Stimulated activated naive CD4-positive, alpha-beta T cell treated with Interleukin-2 at 50 U/mL for 16 hours (primary cell): Measurements from ENCODE around the gene TMEM255B.
"Not testable (repeated sequence)": the region's sequence is repeated elsewhere in the genome, so short reads cannot be mapped to it uniquely, and the experiment has no call there.

Experiments used
- DNase-seq: peaks from one replicate; lab custom pipeline; 2025; lab: John Stamatoyannopoulos, UW

The TMEM255B gene

DNA sequence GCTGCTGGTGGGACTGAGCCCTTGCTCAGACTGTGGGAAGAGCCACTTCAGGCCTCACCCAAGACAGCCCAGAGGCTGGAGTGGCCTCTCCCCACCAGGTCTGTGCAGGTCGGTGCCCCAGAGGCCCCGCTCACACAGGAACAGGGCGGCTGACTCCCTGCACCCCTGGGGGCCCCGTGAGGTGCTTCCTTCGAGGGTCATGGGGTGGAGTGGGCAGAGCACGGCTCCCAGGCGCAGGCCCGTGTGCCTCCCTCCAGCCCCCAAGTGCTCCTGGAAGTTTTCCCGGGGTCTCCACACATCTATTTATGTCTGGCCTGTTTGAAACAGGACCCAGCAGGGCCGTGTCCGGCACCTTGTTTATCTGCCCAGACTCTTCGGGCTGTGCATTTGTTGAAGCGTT, 9.5 kb upstream of the TMEM255B start:
- DNase-seq, result no peak

DNA sequence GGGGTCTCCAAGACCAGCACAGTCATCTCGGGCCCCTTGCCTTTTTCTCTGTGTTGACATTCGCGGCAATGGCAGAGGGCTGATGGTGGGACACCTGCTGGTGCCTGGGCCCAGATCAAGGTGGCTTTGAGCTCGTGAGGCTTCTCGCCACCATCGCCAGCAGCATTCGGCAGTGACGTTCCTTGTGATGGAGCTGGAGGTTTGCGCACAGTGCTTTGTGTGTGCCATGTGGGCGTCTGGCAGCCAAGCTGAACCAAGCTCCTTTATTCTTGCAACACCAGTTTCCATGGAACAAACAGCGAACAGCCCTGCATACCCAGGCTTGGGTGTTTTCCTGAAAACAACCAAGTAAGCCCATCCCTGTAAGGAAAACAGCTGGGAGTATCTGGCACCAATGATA, 9.1 kb upstream of the TMEM255B start:
- no peak for DNase-seq

DNA sequence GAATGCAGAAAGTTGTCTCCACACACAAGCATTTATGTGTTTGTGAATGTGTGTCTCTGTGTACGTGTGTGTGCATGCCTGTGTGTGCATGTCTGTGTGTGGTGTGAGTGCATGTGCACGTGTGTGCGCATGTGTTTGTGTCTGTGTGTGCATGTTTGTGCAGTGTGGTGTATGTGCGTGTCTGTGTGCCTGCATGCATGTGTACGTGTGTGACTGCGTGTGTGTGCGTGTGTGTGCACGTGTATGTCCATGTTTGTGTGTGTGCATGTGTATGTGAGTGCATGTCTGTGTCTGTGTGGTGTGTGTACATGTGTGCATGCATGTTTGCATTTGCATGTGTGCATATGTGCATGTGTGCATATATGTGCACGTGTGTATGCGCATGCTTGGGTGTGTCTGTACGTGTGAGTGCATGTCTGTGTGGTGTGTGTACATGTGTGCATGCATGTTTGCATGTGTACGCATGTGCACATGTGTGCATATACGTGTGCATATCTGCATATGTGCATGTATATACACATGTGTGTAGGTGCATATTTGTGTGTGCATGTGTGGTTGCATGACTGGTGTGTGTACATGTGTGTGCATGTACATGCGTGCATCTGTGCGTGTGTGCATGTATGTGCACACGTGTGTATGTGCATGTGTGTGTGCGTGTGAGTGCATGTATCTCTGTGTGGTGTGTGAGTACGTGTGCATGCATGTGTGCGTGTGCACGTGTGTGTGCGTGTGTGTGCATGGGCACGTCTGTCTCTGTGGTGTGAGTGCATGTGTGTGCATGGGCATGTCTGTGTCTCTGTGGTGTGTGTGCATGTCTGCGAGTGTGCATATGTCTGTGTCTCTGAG, 8.2 kb upstream of the TMEM255B start:
- no peak for DNase-seq

DNA sequence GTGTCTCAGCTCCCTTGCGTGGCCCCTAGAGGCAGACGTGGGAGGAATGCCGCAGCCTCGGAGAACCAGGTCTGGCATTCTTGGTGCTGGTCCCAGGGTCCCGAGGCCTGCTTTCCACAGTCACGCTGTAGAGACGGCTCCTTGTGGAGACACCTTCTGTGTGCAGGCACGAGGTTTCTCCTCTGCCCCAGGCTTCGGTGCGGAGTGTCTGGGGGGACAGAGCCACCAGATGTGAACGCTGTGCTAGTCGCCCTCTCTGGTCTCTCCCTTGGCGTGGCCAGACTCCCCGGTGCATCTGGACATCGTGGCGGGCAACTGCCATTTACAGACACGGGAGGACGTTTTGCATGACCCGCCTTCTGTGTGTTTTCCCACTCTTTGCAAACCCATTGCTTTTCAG, 7.5 kb upstream of the TMEM255B start:
- no peak for DNase-seq

DNA sequence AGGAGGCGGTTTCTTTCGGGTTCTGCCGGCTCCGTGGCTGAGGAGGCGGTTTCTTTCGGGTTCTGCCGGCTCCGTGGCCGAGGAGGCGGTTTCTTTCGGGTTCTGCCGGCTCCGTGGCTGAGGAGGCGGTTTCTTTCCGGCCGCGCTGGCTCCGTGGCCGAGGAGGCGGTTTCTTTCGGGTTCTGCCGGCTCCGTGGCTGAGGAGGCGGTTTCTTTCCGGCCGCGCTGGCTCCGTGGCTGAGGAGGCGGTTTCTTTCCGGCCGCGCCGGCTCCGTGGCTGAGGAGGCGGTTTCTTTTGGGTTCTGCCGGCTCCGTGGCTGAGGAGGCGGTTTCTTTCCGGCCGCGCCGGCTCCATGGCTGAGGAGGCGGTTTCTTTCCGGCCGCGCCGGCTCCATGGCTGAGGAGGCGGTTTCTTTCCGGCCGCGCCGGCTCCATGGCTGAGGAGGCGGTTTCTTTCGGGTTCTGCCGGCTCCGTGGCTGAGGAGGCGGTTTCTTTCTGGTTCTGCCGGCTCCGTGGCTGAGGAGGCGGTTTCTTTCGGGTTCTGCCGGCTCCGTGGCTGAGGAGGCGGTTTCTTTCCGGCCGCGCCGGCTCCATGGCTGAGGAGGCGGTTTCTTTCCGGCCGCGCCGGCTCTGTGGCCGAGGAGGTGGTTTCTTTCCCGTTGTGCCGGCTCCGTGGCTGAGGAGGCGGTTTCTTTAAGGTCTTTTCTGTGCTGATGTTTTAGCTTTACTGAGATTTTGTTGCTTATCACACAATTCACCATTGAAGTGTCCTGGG, 6.6 kb upstream of the TMEM255B start:
- DNase-seq, result not testable (repeated sequence)

DNA sequence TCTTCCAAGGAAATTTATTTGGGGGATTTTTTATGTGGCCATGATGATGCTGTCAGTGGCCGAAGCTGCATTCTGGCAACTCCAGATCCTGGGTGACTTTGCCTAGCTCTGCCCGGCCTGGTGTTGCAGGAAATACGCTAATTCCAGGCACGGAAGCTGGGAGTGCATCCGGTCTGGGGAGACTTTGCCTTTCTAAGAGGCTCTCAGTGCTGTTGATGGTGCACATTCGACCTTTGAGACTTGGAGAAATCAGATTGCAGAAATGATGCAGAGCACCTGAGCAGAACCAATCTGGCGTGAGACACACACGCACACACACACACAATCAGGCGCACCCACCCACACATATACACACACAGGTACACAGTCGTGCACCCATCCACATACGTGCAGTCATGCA, 5.9 kb upstream of the TMEM255B start:
- no peak for DNase-seq

DNA sequence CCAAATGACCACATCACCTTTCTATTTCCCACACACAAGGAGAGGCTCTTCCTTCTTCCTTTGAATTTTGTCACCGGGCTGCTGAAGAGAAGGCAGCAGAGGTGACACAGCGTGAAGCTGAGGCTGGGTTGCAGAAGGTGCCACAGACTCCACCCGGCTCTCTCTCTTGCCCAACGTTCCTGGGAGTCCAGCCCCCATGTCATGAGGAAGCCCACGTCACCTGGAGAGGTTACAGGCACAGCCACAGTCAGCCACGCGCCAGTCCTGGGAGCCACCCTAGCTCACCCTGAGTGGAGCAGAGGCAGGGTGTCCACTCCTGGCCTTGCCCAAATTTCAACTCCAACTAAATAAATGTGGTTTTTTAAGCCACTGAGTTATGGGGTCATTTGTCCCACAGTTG, 4.8 kb upstream of the TMEM255B start:
- DNase-seq, result no peak

DNA sequence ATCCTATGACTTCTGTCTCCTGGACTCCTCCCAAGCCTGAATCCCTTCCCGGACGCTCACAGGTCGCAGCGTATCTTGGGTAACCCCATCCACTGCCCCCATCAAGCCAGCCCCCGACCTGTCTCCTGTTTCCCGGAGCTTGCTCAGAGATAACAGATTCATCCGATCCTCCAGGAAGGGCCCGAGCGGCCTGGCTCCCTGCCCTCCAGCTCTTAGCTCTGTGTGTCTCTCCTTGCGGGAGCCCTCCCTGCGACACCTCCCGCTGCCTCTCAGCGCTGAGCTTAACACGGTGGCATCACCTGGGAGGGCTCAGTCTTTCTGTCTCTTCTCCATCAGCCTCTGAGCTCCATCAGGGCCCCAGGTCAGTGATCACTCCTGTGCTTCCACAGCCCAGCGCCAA, 4.3 kb upstream of the TMEM255B start:
- no peak for DNase-seq

DNA sequence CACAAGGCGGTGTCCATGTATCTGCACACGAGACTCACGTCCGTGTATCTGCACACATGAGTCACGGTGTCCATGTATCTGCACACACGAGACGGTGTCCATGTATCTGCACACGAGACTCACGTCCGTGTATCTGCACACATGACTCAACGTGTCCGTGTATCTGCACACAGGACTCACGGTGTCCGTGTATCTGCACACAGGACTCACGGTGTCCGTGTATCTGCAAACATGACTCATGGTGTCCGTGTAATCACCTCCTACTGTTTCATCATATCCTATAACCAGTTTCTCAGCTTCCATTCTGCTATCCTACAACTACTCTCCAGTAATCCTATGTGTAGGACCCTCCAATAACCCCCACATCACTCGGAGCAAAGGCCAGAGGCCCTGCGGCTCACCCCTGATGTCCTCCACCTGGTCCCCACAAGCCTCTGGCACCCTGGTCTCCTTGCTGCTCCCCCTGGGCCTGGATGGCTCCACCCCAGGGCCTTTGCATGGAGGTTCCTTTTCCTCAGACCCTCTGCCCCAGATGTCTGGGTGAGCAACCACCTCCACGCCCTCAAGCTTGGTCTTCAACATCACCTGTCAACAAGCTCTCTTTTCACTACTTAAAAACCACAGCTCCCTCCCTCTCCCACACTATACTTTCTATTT, 2.5 kb upstream of the TMEM255B start:
- DNase-seq, result no peak

DNA sequence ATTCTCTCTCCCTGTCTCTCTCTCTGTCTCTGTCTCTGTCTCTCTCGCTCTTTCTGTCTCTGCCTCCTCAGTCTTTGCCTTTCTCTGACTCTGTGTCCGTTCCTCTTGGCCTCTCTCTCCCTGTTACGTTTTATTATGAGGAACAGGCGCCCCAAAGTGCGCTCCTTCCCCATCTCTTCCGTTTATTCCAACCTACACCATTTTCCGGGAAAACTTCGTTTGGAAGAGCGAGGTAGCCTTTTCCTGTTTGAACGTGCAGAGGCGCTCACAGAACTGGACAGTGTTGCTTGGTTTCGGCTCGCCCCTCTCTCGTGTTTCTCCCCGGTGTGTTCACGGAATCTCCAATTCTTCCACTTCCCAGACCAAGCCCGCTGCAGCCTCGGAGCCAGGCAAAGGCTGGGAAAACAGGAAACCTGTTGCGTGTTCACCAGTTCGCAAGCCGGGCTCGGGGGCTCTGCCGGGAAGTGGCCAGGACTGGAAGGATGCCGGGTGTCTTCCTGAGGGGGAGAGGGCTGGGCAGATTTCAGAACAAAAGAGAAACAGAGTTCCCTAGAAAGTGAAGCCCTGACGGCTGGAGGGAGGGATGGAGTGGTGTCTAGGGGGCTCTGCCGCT, 605 bp downstream of the TMEM255B start:
- DNase-seq, result no peak

DNA sequence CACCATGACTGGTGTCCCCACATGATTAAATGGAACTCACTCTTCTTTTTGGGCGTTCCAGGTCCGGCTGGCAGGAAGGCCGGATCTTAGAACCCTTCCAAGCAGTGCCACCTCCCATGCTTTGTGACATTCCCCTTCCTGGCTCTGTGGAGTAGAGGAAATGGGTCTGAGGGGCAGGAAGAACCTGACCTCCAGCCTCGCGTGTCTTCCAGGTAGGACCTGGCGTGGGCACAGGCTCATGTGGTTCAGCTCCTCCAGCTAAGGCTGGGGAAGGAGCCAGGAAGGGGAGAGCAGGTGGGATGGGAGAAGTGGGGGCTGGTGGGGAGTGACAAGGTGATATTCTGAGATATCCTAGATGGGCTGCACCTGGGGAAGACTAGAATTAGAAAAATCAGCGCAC, 2.1 kb downstream of the TMEM255B start:
- no peak for DNase-seq

DNA sequence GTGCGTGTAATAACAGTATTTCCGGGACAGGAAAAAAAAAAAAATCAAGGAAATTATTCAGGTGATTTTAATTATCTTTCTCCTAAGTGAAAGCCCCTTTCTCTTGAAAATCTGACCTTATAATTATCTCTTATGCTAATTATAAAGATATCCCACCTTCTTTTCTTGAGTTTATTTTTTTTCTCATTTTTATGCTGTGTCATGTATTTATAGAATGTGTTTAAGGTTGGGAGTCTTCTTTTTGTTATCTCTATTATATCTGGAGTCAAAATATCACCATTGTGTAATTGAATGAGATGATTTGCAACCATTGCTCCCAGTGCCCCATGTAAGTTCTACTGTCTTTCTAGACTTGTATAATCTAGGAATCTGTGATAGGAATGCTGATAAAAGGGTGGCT, 3.0 kb downstream of the TMEM255B start:
- DNase-seq, result no peak

DNA sequence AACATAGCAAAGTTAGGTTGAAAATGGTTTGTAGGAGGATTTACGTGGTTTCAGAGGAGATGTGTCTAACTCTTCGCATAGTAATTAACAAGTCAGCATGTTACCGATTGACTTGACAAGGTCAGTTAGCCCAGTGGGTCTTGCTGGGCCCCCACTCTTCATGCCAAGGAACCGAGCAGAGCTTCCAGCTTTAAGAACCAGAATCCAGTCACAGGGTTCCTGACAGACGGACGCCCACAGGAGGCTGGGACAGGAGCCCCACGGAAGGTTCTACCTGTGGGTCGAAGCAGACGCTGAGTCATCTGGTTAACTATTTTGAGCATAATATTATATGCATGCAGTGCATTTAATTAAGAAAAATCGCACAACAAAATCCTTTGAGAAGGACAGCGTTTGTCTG, 3.5 kb downstream of the TMEM255B start:
- no peak for DNase-seq

DNA sequence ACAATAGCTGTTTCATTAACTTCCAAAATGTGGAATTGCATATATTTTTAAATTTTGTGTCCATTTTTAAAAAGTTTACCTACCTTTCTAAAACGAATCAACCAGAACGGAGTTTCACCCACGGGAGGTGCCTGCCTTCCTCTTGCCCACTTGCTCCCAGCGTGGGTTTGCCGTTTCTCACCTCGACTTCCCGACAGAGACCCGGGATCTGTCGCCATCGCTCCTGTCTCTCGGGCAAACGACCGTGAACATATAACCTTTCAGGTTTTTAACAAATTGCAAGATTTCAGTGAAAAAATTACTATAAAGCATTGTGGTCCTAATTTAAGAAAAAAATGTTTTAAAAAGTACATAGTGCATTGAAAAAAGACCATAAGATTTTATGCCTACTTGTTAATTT, 4.2 kb downstream of the TMEM255B start:
- DNase-seq, result no peak

DNA sequence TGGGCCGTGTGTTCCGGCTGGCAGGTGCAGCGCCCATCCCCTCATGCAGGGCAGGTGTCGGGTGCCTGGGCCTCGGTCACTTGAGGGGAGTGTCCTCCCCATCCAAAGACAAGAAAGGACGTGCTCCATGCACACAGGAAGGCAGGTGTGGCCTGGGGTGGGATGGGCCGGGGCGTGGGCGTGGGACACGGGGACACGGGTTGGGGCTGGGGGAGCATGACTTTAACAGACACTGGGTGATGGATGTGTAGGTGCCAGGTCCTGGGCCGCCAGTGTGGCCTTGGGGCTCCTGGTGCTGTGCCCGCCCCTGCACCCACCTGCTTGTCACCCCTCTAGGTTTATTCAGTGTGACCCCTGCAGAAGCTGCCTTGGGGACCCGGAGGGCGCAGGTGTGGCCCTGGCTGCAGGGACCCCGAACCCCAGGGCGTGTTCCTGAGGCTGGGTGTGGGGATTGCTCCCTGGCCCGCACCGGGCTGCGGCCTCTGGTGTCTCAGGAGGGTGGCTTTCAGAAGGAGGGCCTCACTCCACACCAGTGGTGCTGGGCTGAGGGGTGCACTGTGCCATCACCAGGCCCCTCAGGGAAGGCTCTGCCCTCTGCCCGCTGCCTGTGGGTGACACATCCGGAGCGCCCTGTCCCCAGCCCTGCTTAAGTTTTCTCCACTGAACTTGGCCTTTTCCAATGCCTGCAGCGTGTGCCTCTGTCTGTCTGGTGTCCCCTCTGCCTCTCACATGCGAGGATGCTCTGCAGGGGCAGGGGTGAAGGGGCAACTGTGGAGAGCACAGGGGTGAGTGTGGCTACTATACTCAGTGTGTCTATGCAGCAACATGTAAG, 5.2 kb downstream of the TMEM255B start:
- DNase-seq, result no peak

DNA sequence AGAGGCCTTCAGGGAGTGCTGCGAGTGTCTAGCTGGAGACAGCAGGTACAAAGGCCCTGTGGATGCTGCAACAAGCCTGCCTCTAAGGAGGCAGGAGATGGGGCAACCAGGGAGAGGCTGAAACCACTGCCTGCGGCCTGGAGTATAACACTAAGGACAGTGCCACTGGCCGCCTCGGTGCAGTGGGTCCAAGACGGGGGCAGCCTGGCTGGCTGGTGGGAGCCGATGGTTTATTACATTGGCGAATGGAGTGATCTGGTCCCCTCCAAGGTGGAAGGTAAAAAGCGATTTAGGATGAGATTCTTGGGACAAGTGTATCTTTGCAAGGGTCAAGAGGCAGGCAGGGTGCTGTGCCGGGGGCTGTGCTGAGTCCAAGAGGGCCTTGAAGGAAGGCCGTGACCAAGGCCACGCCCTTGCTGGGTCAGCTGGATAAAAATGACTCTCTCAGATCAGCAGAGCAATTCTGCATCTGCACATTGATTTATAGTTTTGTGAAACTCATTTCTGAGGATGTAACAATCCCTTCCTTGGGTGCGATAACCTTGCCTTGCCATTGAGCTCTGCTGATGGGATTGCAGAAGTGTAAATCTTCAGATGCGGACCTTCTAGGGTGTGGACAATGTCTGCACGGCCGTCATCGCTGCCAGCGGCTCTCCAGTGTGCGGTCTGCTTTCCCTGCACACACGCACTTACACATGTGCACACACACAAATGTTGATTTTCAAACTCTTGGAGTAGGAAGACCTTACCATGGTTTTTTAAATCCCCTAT, 6.0 kb downstream of the TMEM255B start:
- no peak for DNase-seq

DNA sequence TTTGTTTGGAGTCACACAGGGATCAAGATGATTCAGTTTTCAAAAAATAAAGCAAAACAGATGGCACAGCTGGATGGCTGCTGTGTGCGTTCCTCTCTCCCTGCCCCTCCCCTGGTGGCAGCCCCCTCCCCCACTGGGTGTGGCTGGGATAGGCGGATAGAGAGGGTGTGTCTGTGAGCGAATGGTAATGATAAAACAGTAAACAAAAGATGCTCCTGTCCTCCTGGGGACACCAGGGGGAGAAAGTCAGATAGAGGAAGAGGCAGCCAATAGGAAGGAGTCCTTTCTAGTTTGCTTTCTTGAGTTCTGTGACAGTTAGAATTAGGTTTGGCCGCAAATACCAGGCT, 6.5 kb downstream of the TMEM255B start:
- DNase-seq, result no peak

DNA sequence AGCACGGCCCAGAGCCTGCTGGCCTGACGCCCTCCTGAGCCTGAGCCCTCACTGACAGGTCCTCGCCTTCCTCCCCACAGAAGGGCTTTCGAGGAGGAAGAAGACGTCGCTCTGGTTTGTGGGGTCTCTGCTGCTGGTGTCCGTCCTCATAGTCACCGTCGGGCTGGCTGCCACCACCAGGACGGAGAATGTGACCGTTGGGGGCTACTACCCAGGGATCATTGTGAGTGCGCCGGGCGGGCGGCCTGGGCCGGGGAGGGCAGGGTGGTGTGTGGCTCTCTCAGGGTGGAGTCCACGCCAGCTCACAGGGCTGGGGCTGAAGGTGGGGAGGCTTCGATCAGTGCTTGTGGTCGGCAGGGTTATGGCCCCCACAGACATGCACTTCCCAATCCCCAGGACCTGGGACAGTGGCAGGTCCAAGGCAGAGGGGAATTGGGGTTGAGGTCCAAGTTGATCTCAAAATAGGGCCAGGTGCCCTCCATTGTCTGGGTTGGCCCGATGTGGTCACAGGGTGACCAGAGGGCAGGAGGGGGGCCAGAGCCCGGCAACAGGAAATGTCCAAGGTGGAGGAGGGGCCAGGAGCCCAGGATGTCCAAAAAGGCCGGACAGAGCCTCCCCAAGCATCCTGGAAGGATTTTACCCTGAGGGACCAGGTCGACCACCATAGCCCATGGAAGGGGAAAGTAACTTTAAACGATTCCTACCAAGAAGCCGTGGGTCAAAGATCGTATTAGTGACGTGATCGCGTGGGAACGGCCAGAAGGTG, 7.2 kb downstream of the TMEM255B start:
- no peak for DNase-seq

DNA sequence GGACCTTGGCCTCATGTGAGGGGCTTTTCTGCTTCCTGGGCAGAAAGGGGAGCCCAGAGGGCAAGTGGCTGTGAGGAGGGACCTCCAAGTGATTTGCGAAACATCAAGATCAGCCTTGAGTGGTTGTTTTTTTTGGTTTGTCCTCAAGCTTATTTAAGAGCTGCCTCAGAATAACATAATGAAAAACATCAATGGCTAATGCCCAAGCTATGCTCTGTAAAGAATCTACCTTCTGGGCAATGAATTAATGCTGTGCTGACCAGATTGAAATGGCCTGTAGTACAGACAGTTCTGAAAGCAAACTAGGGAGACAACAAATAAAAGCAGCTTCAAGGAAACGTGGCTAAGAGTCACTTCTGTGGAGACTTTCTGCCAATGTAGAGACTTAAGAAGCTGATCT, 8.3 kb downstream of the TMEM255B start:
- DNase-seq, result no peak
